SK-N-SH (cell line): ENCODE data around the gene MALAT1. TPM values are rescaled to one million over a fixed set of nuclear protein-coding genes. Genes with fewer than 3 reads are reported as not detected.

Experiments used
- CTCF ChIA-PET: fragments of 300-600, 350-600 bp; formaldehyde crosslinking; extraction: SDS; loops from one replicate; lab custom pipeline; 2021; lab: Yijun Ruan, JAX
- POLR2A ChIA-PET: fragments of 350-600 bp; sonication (Branson Sonifier 250); formaldehyde crosslinking; extraction: SDS; loops from one replicate; lab custom pipeline; 2020; ENCODE audit warnings: antibody characterized with exemption, inconsistent platforms; lab: Yijun Ruan, JAX
- DNase-seq: peaks from one replicate; pipeline ENCODE4 v3.0.0; 2012
- H2AFZ ChIP-seq: fragments of 200-600 bp; sonication (generic); 2 replicates; pipeline ENCODE4 v1.8.1; 2016; ENCODE audit warnings: antibody characterized with exemption, mild to moderate bottlenecking, low read depth
- H3F3A ChIP-seq: fragments of 200-600 bp; sonication (generic); replicated peaks from 2 replicates; pipeline ENCODE3; 2016; ENCODE audit warnings: antibody characterized with exemption, mild to moderate bottlenecking; ENCODE audit not compliant: insufficient read depth
- H3K27ac ChIP-seq, 2 experiments: fragments of 200-500 bp in 1 of 2; fragments of 200-600 bp in 1 of 2; sonication (Bioruptor generic) in 1 of 2; sonication (generic), shearing (Covaris generic) in 1 of 2; 2 replicates each; pipeline versions ENCODE4 v1.5.1 to v1.6.1; 2014 to 2016; ENCODE audit warnings: low read depth in 2 of 2, inconsistent platforms in 1 of 2, low read length in 1 of 2, mild to moderate bottlenecking in 1 of 2, mixed read lengths in 1 of 2
- H3K27me3 ChIP-seq: fragments of 200-600 bp; sonication (generic), shearing (Covaris generic); 2 replicates; pipeline ENCODE4 v1.6.1; 2016; ENCODE audit warnings: mixed run types; ENCODE audit not compliant: insufficient read depth
- H3K36me3 ChIP-seq, 2 experiments: fragments of 200-500 bp in 1 of 2; fragments of 200-600 bp in 1 of 2; sonication (Bioruptor generic) in 1 of 2; sonication (generic) in 1 of 2; replicated peaks in 1 of 2; 2 replicates each; pipeline versions ENCODE3 to v1.5.1; 2014 to 2016; ENCODE audit warnings: low read length in 1 of 2, mild to moderate bottlenecking in 1 of 2; ENCODE audit not compliant: insufficient read depth in 2 of 2, control insufficient read depth in 1 of 2
- H3K4me1 ChIP-seq, 2 experiments: fragments of 200-500 bp in 1 of 2; fragments of 200-600 bp in 1 of 2; sonication (Bioruptor generic) in 1 of 2; sonication (generic), shearing (Covaris generic) in 1 of 2; 2 replicates each; pipeline versions ENCODE4 v1.5.1 to v1.6.1; 2014 to 2016; ENCODE audit warnings: low read depth in 1 of 2, low read length in 1 of 2, mixed run types in 1 of 2; ENCODE audit not compliant: insufficient read depth in 2 of 2, control insufficient read depth in 1 of 2
- H3K4me2 ChIP-seq: fragments of 200-600 bp; sonication (generic), shearing (Covaris generic); 2 replicates; pipeline ENCODE4 v1.6.1; 2017; ENCODE audit warnings: mixed run types
- H3K4me3 ChIP-seq, 2 experiments: fragments of 200-500 bp in 1 of 2; fragments of 200-600 bp in 1 of 2; sonication (Bioruptor generic) in 1 of 2; sonication (generic), shearing (Covaris generic) in 1 of 2; 2 replicates each; pipeline versions ENCODE4 v1.5.1 to v1.8.1; 2014 to 2016; ENCODE audit warnings: low read depth in 2 of 2, inconsistent platforms in 1 of 2, low read length in 1 of 2, mild to moderate bottlenecking in 1 of 2, mixed read lengths in 1 of 2, moderate library complexity in 1 of 2
- H3K79me2 ChIP-seq: fragments of 200-600 bp; sonication (generic); 2 replicates; pipeline ENCODE4 v1.8.1; 2017; ENCODE audit warnings: mild to moderate bottlenecking; ENCODE audit not compliant: insufficient read depth
- H3K9ac ChIP-seq: fragments of 200-600 bp; sonication (generic); 2 replicates; pipeline ENCODE4 v1.6.1; 2017; ENCODE audit warnings: mixed run types
- H3K9me2 ChIP-seq: fragments of 200-600 bp; sonication (generic); 2 replicates; pipeline ENCODE4 v1.6.1; 2017; ENCODE audit warnings: mixed run types
- H3K9me3 ChIP-seq: fragments of 200-600 bp; sonication (generic); 2 replicates; pipeline ENCODE4 v1.6.1; 2017; ENCODE audit warnings: mixed run types, mild to moderate bottlenecking, moderate library complexity
- H4K20me1 ChIP-seq: fragments of 200-600 bp; sonication (generic); 2 replicates; pipeline ENCODE4 v1.6.1; 2017; ENCODE audit warnings: mild to moderate bottlenecking, mixed run types; ENCODE audit not compliant: insufficient read depth
- EP300 ChIP-seq, 2 experiments: IDR thresholded peaks; 2 replicates each; pipeline versions ENCODE4 v1.4.0 to v1.6.1; 2012; ENCODE audit warnings: borderline replicate concordance in 1 of 2, low read depth in 1 of 2, low read length in 1 of 2
- EZH2phosphoT487 ChIP-seq: fragments of 200-600 bp; sonication (generic); IDR thresholded peaks from 2 replicates; pipeline ENCODE4 v1.6.1; 2017; ENCODE audit warnings: low read depth, mixed run types, mild to moderate bottlenecking, antibody characterized with exemption, moderate library complexity, borderline replicate concordance
- FOSL2 ChIP-seq: IDR thresholded peaks from 2 replicates; pipeline ENCODE4 v1.4.0; 2012; ENCODE audit warnings: low read depth, mild to moderate bottlenecking, moderate library complexity, borderline replicate concordance
- JUND ChIP-seq: IDR thresholded peaks from 2 replicates; pipeline ENCODE4 v1.4.0; 2012
- MAX ChIP-seq: IDR thresholded peaks from 2 replicates; pipeline ENCODE4 v1.4.0; 2012; ENCODE audit warnings: low read depth
- MEF2A ChIP-seq: IDR thresholded peaks from 2 replicates; pipeline ENCODE4 v1.4.0; 2012; ENCODE audit warnings: low read depth, borderline replicate concordance
- NFIC ChIP-seq: IDR thresholded peaks from 2 replicates; pipeline ENCODE4 v1.4.0; 2012; ENCODE audit warnings: borderline replicate concordance
- NRF1 ChIP-seq: IDR thresholded peaks from 2 replicates; pipeline ENCODE4 v1.6.1; 2012; ENCODE audit warnings: low read depth, mild to moderate bottlenecking, low read length
- PBX3 ChIP-seq: IDR thresholded peaks from 2 replicates; pipeline ENCODE4; 2012
- POLR2AphosphoS5 ChIP-seq: IDR thresholded peaks from 2 replicates; pipeline ENCODE4 v1.6.1; 2012; ENCODE audit warnings: low read depth, low read length
- TCF12 ChIP-seq: IDR thresholded peaks from 2 replicates; pipeline ENCODE4 v1.4.0; 2012
- WGBS: methylation state at CpG from one replicate; pipeline ENCODE4 v1.1.6; 2017; ENCODE audit warnings: low lambda C conversion rate; 5-methylcytosine and 5-hydroxymethylcytosine counted together
- polyA plus RNA-seq, 3 experiments: library from polyadenylated mRNA; depleted of rRNA; stranded (reverse); fragments of >200 nt; gene quantifications; 2 replicates each; pipeline ENCODE4 v1.2.3, GENCODE V29; 2012
- TF ChIP-seq, protein P1 (sequence below): IDR thresholded peaks from 2 replicates; pipeline ENCODE4 v1.6.1; 2012; ENCODE audit warnings: mild to moderate bottlenecking, low read depth, low read length, moderate library complexity

The MALAT1 gene
- polyA plus RNA-seq, 1 of the 3 experiments (the other 2 are of a cell fraction): 285 TPM

DNA sequence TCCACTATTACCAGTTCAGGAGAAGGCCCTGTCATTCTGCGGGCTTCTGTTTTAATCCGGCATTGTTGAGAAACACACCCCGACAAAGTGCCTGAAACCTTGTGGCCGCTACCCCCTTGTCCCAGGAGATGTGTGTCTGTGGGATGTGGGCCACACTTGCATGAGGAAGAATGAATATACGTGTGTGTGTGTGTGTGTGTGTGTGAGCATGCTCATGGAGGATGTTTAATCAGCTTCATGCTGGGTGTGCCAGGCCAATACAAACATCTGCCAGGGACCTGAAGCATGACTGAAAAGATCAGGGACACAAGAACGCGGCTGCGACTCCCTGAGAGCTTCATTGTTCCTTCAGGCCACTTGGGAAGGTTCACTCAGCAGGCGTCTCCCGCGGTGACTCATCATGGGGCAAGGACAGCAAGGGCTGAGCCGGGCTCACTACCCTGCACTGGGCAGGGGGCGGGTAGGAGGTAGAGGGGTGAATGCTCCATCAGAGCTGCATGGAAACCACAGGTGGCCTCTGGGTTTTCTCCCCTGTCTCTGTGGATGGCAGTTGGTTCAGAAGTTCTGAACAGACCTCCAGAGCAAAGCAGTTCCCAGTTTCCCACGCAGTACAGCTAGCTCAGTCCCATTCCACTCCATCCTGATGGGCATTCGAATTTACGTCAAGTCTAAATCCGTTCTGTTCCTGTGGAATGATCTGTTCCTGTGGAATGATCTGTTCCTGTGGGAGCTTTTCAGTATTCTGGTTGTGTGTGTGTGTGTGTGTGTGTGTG is 7.0 kb upstream of the MALAT1 start:
- TF ChIP-seq EP300 (IDR thresholded peaks at IDR 0.05; ENCODE audit: borderline replicate concordance in 1 of 2, low read depth in 1 of 2, low read length in 1 of 2) (no peak; a peak in 1 of 4 replicates), JUND (peak; percentile 64), FOSL2 (peak; percentile 84), MAX (no peak), EZH2phosphoT487 (no peak), TCF12 (peak; percentile 41), MEF2A (peak; percentile 76; the same call in 1 of the 2 replicates), NRF1 (peak; percentile 7; the same call in 1 of the 2 replicates), POLR2AphosphoS5 (peak; percentile 63; the same call in 1 of the 2 replicates), PBX3 (peak; percentile 25), NFIC (peak; percentile 14; the same call in 1 of the 2 replicates)
- TF ChIP-seq, protein P1, sequence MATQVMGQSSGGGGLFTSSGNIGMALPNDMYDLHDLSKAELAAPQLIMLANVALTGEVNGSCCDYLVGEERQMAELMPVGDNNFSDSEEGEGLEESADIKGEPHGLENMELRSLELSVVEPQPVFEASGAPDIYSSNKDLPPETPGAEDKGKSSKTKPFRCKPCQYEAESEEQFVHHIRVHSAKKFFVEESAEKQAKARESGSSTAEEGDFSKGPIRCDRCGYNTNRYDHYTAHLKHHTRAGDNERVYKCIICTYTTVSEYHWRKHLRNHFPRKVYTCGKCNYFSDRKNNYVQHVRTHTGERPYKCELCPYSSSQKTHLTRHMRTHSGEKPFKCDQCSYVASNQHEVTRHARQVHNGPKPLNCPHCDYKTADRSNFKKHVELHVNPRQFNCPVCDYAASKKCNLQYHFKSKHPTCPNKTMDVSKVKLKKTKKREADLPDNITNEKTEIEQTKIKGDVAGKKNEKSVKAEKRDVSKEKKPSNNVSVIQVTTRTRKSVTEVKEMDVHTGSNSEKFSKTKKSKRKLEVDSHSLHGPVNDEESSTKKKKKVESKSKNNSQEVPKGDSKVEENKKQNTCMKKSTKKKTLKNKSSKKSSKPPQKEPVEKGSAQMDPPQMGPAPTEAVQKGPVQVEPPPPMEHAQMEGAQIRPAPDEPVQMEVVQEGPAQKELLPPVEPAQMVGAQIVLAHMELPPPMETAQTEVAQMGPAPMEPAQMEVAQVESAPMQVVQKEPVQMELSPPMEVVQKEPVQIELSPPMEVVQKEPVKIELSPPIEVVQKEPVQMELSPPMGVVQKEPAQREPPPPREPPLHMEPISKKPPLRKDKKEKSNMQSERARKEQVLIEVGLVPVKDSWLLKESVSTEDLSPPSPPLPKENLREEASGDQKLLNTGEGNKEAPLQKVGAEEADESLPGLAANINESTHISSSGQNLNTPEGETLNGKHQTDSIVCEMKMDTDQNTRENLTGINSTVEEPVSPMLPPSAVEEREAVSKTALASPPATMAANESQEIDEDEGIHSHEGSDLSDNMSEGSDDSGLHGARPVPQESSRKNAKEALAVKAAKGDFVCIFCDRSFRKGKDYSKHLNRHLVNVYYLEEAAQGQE: 0 out of 2 replicates have a peak, but pooled peaks have one; percentile 20
- peaks cover 85% of the 10 kb centered on the region for H3F3A ChIP-seq
- peak overlapping the region; percentile 83 for H3K4me2 ChIP-seq
- peaks cover 77 to 83% of the 10 kb centered on the region in 2 experiments for H3K4me1 ChIP-seq
- H2AFZ ChIP-seq: no peak overlapping the region
- no peaks in the 10 kb centered on the region for H3K9me3 ChIP-seq
- H3K4me3 ChIP-seq: peak overlapping the region in 1 of 2 experiments; percentile 40; a peak in 2 of 4 replicates
- no peaks in the 10 kb centered on the region for H3K36me3 ChIP-seq
- DNase-seq: no peak
- no peaks in the 10 kb centered on the region for H4K20me1 ChIP-seq
- ChIA-PET CTCF (interaction anchor here (0.7 to 8.3 kb wide), 12 partner anchors 11 to 76 kb away, joined by 3 to 58 read pairs (median 4); partner anchors contain the start of gene NEAT1), POLR2A (interaction anchor here (10.5 to 26.8 kb wide), 3 partner anchors 11 to 69 kb away, joined by 283 to 1027 read pairs (median 591); partner anchors contain the start of genes MALAT1 and NEAT1)
- peak overlapping the region; percentile 88 to 100 for H3K27ac ChIP-seq
- no peaks in the 10 kb centered on the region for H3K9me2 ChIP-seq
- H3K9ac ChIP-seq: peak overlapping the region; percentile 95
- WGBS: 22% methylated on average over 16 of the region's 17 CpGs
- peaks cover 75% of the 10 kb centered on the region for H3K79me2 ChIP-seq
- no peaks in the 10 kb centered on the region for H3K27me3 ChIP-seq
